GM19452 (cell line): ENCODE data around the gene VASN.

Experiments used
- ATAC-seq: cut with Tn5 transposase; IDR thresholded peaks from one replicate; pipeline ENCODE4 v1.9.1; 2021; ENCODE audit not compliant: unreplicated experiment

The VASN gene

DNA sequence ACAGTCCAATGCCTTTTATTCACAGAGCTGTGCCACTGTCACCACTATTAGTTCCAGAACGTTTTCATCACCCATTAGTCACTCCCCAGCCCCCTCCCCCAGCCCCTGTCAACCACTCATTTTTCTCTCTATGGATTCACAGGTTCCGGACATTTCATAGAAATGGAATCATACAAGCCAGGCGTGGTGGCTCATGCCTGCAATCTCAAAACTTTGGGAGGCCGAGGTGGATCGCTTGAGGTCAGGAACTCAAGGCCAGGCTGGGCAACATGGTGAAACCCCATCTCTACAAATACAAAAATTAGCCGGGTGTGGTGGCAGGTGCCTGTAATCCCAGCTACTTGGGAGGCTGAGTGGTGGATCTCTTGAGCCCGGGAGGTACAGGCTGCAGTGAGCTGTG, 19.8 kb upstream of the VASN start:
- ATAC-seq, result no peak

DNA sequence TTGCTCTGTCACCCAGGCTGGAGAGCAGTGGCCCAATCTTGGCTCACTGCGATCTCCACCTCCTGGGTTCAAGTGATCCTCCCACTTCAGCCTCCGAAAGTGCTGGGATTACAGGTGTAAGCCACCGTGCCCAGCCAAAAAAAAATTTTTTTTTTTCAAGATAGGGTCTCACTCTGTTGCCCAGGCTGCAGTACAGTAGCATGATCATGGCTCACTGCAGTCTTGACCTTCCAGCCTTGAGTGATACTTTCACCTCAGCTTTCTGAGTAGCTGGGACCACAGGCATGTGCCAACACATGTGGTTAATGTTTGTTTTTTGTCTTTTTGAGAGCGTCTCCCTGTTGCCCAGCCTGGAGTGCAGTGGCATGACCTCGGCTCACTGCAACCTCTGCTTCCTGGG, 18.8 kb upstream of the VASN start:
- no peak for ATAC-seq

DNA sequence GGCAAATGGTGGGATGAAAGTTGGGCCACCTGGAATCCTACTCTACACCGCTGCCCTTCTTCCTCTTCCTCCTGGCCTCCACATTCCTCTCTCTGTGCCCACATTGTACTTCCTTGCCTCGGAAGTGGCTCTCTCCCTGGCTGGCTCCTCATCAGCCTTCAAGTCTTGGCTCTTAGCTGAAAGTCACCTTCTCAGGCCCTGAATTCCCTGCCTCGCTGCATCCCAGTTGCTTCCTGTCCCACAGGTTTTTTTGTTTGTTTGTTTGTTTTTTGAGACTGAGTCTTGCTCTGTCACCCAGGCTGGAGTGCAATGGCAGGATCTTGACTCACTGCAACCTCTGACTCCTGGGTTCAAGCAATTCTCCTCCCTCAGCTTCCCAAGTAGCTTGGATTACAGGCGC, 18.0 kb upstream of the VASN start:
- ATAC-seq, result no peak

DNA sequence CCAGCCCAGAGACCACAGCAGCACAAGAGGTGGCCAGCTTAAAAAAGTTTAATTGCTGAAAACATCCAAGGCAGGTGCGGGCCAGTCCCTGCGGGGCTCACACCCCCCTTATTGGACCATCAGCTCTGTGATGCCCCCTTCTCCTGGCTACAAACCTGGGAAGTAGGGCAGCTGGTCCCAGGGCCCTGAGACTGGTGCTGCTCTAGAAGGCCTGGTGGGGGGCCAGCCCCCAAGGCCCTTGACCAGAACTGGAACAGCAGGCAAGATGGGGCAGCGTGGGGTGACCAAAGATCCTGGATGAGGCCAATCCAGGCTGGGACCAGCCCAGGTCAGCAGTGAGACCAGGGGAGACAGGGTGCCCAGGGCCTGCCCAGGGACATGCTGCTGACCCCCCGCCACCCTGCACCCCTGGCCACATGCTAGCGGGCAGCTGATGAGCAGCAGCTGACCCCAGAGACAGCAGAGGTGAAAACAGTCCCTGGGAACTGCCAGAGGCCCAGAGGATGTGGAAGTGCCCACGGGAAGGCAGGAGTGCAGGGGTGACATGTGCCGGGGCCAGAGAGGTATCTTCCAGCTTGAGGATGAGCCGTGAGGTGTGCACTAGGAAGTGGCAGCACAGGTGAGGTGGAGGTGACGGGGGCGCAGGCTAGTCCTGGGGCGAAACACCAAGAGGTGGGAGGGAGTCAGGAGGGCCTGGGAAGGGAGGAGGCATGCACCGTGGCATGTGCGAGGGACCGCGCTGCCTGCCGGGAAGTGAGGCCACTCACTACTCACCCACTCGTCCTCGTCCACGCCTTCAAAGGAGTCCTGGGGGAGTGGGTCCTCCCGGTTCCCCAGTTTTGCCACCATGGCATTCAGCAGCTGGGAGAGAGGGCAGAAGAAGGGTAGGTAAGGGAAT, 16.9 kb upstream of the VASN start:
- no peak for ATAC-seq

DNA sequence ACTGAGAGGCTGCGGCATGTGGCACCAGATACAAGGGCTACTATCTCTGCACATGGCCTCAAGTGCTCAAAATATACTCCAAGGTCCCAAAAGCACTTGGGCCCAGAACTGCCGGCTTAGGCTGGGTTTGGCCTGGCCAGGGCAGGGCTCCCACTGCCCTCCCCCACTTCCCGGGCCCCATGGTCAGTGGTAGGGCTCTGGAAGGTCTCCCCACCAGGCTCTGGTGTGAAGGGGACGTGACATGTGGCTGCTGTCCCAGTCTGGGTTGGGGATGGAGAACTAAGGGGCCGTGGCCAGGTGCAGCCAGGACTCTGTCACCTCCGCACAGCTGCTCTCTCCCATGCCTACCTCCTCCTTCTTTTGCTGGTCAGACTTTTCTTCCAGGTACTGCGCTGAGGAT, 14.8 kb upstream of the VASN start:
- ATAC-seq, result no peak

DNA sequence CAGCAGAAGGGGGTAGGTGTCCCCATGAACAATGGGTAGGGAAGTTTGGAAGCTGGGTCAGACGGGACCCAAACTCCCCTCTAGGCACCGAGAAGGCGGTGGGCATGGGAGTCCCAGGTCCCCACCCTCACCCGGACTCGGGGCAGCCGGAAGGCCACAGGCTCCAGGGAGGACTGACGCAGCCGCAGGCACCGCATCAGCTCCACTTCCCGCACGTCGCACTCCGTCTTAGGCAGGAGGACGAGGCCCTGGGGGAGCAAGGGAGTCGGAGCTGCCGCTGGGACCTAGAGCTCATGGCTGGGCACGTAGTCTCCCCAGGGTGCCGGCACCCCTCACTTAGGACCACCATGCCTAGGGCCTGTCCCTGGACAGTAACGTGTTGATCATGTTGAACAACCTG, 13.4 kb upstream of the VASN start:
- no peak for ATAC-seq

DNA sequence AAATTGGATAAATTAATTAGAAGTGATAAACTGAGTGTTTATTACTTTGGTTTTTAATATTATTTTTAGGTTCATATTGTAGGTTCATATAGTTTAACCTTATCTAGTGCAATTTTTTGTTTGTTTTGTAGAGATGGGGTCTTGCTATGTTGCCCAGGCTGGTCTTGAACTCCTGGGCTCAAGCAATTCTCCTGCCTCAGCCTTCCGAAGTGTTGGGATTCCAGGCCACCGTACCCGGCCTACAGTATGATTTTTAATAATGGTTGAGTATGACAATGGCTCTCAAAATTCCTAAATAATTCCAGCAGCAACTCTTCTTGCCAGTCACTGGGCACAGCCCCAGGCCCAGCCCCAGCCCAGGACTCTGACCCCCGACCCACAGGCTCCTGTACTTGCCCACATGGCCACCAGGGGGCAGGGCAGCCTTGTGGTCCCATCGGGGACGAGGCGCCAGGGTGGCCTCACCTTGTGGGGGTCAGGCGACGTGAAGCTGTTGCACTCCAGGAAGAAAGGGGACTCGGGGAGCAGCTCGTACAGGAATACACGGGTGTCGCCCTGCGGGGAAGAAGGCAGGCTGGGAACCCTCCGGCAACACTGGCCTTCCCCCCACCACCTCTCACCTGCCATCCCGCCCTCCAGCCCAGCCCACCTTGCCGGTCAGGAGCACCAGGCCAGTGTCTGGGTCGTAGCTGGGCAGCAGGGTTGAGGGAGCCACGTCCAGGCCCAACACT, 12.7 kb upstream of the VASN start:
- no peak for ATAC-seq

DNA sequence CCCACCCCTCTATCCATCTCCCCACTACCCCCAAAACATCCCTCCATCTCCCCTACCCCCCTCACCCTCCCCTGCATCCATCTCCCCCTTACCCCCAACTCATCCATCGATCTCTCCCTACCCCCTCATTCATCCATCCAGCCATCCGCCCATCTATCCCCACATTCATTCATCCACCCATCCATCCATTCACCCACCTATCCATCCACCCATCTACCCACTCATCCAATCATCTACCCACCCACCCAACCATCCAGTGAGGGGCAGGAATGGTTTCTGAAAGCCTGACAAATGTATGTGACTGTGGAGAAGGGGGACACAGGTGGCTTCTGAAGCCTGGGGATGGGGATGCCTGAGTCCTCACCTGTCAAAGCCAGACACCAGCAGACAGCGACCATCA, 11.7 kb upstream of the VASN start:
- ATAC-seq, result no peak

DNA sequence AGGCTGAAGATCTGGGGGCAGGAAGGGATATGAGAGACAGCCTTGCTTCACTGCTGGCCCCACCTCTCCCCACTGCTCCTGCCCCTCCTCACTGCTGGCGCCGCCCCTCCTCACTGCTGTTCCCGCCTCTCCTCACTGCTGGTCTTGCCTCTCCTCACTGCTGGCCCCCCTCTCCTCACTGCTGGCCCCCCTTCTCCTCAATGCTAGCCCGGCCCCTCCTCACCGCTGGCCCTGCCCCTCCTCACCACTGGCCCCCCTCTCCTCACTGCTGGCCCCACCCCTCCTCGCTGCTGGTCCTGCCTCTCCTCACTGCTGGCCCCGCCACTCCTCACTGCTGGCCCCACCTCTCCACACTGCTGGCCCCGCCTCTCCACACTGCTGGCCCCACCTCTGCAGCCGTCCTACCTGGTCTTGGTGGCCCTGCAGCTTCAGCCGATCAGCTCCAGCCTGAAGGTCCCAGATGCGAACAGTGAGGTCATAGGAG, 11.1 kb upstream of the VASN start:
- ATAC-seq, result no peak

DNA sequence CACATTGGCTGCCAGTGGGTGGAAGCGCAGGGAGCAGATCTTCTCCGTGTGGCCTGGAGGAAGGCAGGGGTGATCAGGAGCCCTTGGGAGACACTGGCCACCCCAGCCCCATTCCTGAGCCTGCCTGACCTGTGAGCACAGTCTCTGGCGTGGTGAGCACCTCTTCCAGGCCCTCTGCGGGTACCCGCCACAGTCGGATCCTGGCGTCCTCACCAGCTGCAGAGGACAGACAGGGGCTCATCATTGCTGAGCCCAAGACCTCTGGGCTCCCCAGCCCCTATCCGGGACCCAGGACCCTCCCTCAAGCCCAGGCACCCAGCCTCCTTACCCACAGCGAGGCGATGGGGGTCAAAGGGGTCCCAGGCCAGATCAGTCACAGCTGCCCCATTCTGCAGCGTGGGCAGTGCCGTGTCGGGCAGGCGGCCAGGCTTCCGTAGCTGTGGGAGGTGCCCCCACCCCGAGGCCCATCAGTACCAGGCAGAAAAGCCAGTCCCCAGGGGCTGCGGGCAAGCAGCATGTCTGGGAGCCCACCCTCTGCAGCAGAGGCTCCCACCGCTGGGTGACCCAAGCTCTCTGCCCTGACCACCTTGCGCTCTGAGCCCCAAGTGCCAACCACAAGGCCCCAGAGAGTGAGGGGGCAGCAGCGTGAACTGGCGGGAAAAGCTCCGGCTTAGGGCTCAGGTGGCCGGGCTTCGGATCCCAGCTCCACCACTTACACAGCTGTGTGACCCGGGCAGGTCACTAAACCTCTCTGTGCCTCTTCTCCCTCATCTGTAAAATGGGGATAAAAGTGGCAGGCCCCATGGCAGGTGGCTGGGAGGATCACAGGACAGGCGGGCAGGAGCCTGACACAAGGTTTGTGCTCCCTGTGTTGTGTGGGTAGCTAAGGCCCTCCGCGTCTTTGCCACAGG, 10.4 kb upstream of the VASN start:
- ATAC-seq, result no peak

DNA sequence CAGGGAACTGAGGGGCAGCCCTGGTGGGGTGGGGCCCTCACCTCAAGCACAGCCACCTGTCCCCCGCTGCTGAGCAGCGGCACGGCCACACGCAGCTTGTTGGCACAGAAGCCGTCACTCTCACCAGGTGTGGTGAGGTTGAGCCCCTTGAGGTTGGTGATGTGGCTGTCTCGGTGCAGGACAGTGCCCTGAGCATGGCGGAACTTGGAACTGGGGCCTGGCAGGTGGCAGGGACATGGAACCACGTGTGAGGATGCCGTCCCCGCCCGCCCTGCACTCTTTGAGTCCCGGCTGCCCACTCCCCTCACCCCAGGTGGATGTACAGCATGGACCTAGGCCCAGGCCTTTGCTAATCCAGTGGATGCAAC, 9.7 kb upstream of the VASN start:
- ATAC-seq, result no peak

DNA sequence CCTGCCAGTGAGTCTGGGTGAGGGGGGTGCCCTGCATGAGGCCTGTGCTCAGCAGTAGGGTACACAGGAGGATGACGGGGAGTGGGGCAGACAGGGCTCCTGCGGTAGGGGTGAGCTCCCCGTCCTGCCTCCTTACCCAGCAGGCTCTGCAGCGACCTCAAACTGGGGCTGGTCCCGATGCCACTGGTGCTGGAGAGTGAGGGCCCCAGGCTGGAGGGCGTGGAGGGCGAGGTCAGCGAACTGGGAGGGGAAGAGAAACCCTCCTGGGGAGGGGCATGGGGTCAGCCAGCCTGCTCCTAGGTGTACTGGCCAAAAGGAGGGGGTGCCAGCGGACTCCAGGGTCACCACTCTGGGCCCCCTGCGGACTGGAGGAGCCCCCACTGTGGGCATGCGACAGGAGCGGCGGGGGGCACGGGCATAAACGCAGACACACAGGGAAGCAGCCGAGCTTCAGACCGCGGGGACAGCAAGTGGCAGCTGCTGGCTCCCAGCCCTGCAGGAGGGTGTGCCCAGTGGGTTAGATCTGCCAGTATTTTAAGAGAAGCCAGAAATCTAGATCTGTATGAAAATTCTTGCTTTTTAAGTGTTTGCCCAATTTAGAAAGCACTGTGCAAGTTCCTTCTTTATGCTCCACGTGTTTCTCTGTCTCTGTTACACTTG, 9.0 kb upstream of the VASN start:
- ATAC-seq, result no peak

DNA sequence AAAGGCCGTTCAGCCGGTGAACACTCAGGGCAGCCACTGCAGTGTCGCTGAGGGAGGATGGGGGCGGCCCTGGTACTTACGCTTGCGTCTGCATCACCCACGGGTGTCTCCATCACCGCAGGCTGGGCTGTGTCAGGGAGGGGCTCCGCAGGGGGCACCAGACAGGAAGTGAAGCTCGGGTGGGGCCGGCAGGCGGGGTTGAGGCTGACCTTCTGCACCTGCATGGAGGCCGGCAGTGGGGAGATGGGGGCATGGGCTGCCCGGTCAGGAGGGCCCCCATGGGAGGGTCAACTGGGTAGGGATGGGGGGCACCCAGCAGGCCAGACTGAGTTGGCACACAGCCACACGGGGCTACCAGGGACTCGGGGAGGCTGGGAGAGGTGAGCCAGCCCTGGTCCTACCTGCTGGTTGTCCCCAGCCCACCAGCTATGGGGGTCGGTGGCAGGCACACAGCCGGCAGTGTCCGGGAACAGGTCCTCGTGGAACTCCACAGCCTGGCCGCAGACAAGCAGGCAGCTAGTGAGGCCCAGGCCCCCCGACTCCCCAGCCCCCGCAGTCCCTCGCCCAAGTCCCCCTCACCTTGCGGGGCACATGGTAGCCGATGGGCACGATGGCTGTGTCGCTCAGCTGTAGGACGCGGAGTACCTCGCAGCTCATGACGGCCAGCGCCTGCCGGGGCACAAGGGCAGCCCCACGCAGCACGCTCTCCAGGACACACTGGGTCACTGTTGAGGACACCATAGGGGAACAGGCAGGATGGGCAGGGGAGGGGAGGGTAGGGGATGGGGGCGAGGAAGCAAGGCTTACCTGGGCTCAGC, 7.2 kb upstream of the VASN start:
- ATAC-seq, result no peak

DNA sequence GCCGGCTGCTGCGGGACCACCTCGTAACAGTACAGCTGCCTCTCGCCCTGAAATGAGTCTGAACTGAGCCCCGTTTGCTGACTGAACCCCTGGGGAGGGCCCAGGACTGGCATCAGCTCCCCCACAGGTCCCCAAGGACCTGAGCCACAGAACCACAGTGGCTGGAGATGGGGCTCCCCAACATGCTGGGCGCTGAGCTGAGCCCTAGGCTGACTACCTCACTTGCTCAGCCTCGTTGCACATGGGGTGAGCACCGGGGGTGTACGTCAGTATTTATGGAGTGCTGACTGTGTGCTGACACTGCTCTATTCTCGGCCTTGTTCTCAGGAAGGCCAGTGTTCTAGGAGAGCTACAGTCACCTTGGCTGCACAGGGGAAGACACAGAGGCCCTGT, 6.6 kb upstream of the VASN start:
- no peak for ATAC-seq

DNA sequence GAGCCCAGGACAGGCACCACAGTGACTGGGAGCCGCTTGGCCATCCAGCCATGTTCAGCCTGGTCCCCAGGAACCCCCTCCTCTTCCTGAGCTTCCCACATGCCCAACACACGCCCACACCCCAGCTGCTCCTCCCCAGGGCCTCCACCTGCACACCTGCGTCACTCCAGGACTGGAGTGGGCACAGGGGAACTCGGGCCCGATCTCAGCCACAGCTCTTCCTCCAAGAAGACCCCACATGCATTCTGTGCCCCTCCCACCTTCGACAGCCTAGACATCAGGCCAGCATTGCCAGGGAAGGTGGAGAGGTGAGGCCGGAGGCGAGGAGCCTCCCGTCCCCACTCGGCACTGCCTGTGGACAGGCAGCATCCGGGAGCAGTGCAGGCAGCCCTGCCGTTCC, 6.0 kb upstream of the VASN start:
- ATAC-seq, result no peak

DNA sequence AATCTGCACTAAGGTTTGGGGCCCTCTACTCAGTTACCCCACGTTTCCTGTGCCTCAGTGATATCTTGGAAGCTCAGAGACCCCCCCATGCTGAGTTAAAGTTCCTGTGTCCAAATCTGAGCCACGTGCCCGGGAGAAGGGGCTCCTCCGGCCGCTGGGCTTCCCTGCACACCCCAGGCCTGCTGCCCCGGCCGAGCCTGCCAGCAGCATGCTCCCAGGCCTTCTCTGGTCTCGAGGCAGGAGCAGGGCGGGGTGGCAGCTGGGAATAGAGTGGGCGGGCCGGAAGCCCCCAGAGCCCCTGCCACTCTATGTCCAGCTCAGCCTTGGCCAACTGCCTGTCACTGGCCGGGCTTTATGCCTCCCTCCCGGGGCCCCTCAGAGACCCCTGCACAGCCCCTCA, 5.6 kb upstream of the VASN start:
- ATAC-seq, result no peak

DNA sequence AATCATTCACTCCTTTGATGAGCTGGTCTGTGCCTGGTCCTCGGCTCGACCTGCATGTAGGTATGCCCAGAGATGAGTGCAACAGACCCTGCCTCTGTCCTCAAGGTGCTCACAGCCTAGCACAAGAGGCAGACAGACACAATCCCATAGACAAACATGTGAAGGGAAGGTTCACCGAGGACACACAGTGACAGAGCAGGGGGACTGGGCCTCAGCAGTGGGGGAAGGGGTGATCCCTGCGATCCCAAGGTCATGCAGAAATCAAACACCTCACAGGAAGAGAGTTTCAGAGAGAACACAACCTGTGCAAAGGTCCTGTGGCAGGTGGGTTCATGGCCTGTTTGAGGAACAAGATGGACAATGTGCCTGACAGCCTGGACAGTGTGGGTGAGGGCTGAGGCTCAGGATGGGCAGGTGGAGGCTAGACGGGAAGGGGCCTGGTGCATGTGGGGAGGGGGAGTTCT, 4.2 kb upstream of the VASN start:
- no peak for ATAC-seq

DNA sequence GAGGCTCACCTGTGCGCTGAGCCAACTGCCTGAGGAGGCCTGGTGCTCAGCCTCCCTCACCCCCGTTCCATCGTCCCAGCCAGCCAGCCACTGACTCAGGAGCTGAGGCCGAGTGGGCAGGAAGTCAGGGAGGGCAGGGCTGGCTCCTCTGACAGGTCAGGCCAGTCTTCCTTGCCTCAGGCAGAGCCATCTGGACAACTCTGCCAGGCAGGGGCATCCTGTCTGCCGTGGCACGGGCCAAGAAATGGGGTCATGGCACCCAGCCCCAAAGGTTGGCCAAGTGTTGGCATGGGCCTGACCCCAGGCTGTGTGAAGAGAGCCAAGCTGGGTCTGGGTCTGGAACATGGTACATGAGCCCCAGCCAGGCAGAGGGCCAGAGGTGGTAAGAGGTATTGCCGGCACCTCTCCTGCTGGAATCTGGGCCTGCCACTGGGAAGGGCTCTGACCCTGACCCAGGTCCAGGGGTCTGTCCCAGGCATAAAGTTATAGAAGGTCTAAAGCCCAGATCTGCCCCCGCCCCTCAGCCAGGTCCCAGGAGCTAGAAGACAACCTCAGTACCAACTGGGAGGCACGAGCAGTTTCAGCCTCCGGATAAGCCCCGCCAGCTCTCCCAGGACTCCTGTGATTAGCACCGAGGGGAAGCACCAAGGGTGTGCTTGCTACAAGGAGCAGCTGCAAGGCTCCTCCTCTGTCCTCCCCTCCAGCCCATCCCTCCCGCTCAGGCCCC, 2.5 kb upstream of the VASN start:
- ATAC-seq, result no peak

DNA sequence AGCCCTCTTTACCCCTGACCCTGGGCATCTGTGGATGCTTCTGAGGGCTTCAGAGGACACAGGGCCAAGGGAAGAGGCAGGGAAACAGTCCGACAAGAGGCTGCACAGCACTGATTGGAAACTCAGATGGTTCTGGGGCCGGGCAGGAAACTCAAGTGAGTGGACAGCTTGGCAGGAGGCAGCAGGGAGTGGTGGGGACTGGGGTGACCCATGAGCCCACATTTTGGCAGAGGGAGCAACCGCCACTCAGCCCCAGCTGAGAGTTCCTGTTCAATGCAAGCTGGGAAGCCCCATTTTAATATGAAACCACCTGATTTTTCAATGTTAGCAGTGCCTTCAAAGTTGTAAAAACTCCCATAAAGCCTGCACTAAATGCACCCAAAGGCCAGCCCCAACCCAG, 1.5 kb upstream of the VASN start:
- ATAC-seq, result no peak
